ENCODE data around the gene GIGYF2. TPM values are rescaled to one million over a fixed set of nuclear protein-coding genes. Genes with fewer than 3 reads are reported as not detected.

The GIGYF2 gene
- total and polyA plus RNA-seq, 2 of the 13 experiments (the other 11 are each of a cell fraction or from before 2014, with no cell fraction given), result 44.9 to 73.5 TPM

- no peak for TF ChIP-seq TRIM22 (IDR thresholded peaks at IDR 0.05)
- TF ChIP-seq POGK (CRISPR knock-in tag; conservative IDR thresholded peaks at IDR 0.05), result no peak; the same call in 1 of the 2 replicates
- 0 out of 2 replicates have a peak, but pooled peaks have one; percentile 4 for TF ChIP-seq ZNF235 (CRISPR knock-in tag; IDR thresholded peaks at IDR 0.05; ENCODE audit: borderline replicate concordance)
- TF ChIP-seq, protein P1, sequence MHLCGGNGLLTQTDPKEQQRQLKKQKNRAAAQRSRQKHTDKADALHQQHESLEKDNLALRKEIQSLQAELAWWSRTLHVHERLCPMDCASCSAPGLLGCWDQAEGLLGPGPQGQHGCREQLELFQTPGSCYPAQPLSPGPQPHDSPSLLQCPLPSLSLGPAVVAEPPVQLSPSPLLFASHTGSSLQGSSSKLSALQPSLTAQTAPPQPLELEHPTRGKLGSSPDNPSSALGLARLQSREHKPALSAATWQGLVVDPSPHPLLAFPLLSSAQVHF (CRISPR knock-in tag; IDR thresholded peaks at IDR 0.05), result no peak
- no peak for TF ChIP-seq EED (CRISPR knock-in tag; IDR thresholded peaks at IDR 0.05)
- TF ChIP-seq NFIC (IDR thresholded peaks at IDR 0.05; ENCODE audit: low read length), result no peak
- no peak for TF ChIP-seq ATAD3A (CRISPR knock-in tag; IDR thresholded peaks at IDR 0.05)
- no peak; the same call in 1 of the 2 replicates for TF ChIP-seq IRF2 (CRISPR knock-in tag; IDR thresholded peaks at IDR 0.05)
- no peak for TF ChIP-seq IRX3 (CRISPR knock-in tag; IDR thresholded peaks at IDR 0.05; ENCODE audit: borderline replicate concordance, low read depth)
- TF ChIP-seq NFYC (CRISPR knock-in tag; IDR thresholded peaks at IDR 0.05), result no peak
- TF ChIP-seq EP300 (IDR thresholded peaks at IDR 0.05; ENCODE audit: low read depth in 2 of 2, low read length in 2 of 2), result no peak
- TF ChIP-seq EP300 (CRISPR knock-in tag; IDR thresholded peaks at IDR 0.05; ENCODE audit: borderline replicate concordance), result no peak
- no peak for TF ChIP-seq YY1 (IDR thresholded peaks at IDR 0.05; ENCODE audit: insufficient read depth, insufficient replicate concordance, low read depth, low read length)
- TF ChIP-seq BCL3 (CRISPR knock-in tag; IDR thresholded peaks at IDR 0.05), result peak; percentile 14; the same call in 1 of the 2 replicates
- TF ChIP-seq ASH2L (IDR thresholded peaks at IDR 0.05; ENCODE audit: insufficient read length, low read depth, low read length), result peak; percentile 10
- TF ChIP-seq CBX5 (CRISPR knock-in tag; IDR thresholded peaks at IDR 0.05; ENCODE audit: borderline replicate concordance), result no peak; the same call in 1 of the 2 replicates
- TF ChIP-seq ZNF883 (CRISPR knock-in tag; IDR thresholded peaks at IDR 0.05; ENCODE audit: not compliant biosample characterization), result no peak
- no peak for TF ChIP-seq NAIF1 (CRISPR knock-in tag; IDR thresholded peaks at IDR 0.05; ENCODE audit: borderline replicate concordance)
- no peak for TF ChIP-seq MXD4 (CRISPR knock-in tag; IDR thresholded peaks at IDR 0.05)
- TF ChIP-seq, protein P2, sequence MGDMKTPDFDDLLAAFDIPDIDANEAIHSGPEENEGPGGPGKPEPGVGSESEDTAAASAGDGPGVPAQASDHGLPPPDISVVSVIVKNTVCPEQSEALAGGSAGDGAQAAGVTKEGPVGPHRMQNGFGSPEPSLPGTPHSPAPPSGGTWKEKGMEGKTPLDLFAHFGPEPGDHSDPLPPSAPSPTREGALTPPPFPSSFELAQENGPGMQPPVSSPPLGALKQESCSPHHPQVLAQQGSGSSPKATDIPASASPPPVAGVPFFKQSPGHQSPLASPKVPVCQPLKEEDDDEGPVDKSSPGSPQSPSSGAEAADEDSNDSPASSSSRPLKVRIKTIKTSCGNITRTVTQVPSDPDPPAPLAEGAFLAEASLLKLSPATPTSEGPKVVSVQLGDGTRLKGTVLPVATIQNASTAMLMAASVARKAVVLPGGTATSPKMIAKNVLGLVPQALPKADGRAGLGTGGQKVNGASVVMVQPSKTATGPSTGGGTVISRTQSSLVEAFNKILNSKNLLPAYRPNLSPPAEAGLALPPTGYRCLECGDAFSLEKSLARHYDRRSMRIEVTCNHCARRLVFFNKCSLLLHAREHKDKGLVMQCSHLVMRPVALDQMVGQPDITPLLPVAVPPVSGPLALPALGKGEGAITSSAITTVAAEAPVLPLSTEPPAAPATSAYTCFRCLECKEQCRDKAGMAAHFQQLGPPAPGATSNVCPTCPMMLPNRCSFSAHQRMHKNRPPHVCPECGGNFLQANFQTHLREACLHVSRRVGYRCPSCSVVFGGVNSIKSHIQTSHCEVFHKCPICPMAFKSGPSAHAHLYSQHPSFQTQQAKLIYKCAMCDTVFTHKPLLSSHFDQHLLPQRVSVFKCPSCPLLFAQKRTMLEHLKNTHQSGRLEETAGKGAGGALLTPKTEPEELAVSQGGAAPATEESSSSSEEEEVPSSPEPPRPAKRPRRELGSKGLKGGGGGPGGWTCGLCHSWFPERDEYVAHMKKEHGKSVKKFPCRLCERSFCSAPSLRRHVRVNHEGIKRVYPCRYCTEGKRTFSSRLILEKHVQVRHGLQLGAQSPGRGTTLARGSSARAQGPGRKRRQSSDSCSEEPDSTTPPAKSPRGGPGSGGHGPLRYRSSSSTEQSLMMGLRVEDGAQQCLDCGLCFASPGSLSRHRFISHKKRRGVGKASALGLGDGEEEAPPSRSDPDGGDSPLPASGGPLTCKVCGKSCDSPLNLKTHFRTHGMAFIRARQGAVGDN (CRISPR knock-in tag; IDR thresholded peaks at IDR 0.05), result peak; percentile 48
- TF ChIP-seq GFI1 (CRISPR knock-in tag; IDR thresholded peaks at IDR 0.05; ENCODE audit: borderline replicate concordance), result no peak
Observed at GRCh38 chr2:232876978-232877441, 179.9 kb downstream of the GIGYF2 start (continued).
